Stimulated activated CD8-positive, alpha-beta memory T cell treated with anti-CD3 and anti-CD28 coated beads, Interleukin-4, amount 100 ng/mL, for 48 hours (primary cell): Measurements from ENCODE around the gene MRTFB.
A peak's percentile ranks its signal among the peaks of the same experiment; 100 is the strongest.

Experiments
- DNase-seq: peaks from one replicate; pipeline ENCODE4 v3.0.0-alpha.2; 2020

The MRTFB gene

GRCh38 chr16:14244196-14245010 is 173.3 kb downstream of the MRTFB start:
- no peak for DNase-seq

GRCh38 chr16:14248791-14249190 is 177.7 kb downstream of the MRTFB start:
- no peak for DNase-seq

- peak; percentile 65 for DNase-seq
These were observed 178.3 kb downstream of the MRTFB start for GRCh38 chr16:14249291-14250032.

- DNase-seq = no peak
These were observed 180.3 kb downstream of the MRTFB start for GRCh38 chr16:14251419-14251818.

GRCh38 chr16:14252860-14253259 is 181.7 kb downstream of the MRTFB start:
- DNase-seq = no peak

- DNase-seq = no peak
These were observed 191.9 kb downstream of the MRTFB start for GRCh38 chr16:14263011-14263410.

GRCh38 chr16:14263769-14264168 is 192.7 kb downstream of the MRTFB start:
- DNase-seq = no peak

GRCh38 chr16:14264327-14264943 is 193.3 kb downstream of the MRTFB start:
- no peak for DNase-seq

GRCh38 chr16:14268073-14268472 is 197.0 kb downstream of the MRTFB start:
- DNase-seq = no peak

GRCh38 chr16:14275934-14276333 is 204.8 kb downstream of the MRTFB start:
- DNase-seq = no peak

- DNase-seq = no peak
These were observed 207.6 kb downstream of the MRTFB start for GRCh38 chr16:14278749-14279148.

- DNase-seq = no peak
These were observed 209.4 kb downstream of the MRTFB start for GRCh38 chr16:14280541-14280940.

- no peak for DNase-seq
These were observed 212.7 kb downstream of the MRTFB start for GRCh38 chr16:14283786-14284185.

GRCh38 chr16:14284371-14284770 is 213.3 kb downstream of the MRTFB start:
- DNase-seq = no peak

- DNase-seq = no peak
These were observed 213.9 kb downstream of the MRTFB start for GRCh38 chr16:14284930-14285512.

- peak; percentile 99 for DNase-seq
These were observed 214.6 kb downstream of the MRTFB start for GRCh38 chr16:14285513-14286367.

- no peak for DNase-seq
These were observed 215.5 kb downstream of the MRTFB start for GRCh38 chr16:14286368-14287230.

GRCh38 chr16:14289692-14290340 is 218.7 kb downstream of the MRTFB start:
- DNase-seq = peak; percentile 57

GRCh38 chr16:14291286-14291685 is 220.2 kb downstream of the MRTFB start:
- no peak for DNase-seq

- no peak for DNase-seq
These were observed 221.1 kb downstream of the MRTFB start for GRCh38 chr16:14292051-14292825.
